ENCODE measurements around the gene MYOM1. TPM values are rescaled to one million over a fixed set of nuclear protein-coding genes. Genes with fewer than 3 reads are reported as not detected.

The MYOM1 gene
- total and polyA plus RNA-seq, 12 donors: 94.4 to 1,558 (median 870) TPM

GRCh38 chr18:3252843-3253242 lies 33.1 kb upstream of the MYOM1 start:
- Histone ChIP-seq H3K9me3 (no peaks in the 10 kb centered on the region), H3K27ac (peak overlapping the region; percentile 40 to 100 (median 99)), H3K36me3 (peaks cover 0 to 72% (median 45%) of the 10 kb centered on the region in 9 donors), H3K4me3 (peak overlapping the region; percentile 8 to 95 (median 52)), H3K27me3 (no peaks in the 10 kb centered on the region), H3K4me1 (peaks cover 0 to 91% (median 61%) of the 10 kb centered on the region in 9 donors)
- WGBS, 2 donors: 61 to 72% methylated on average over 1 of the region's 1 CpG
- ATAC-seq: no peak
- no peak for DNase-seq
- TF ChIP-seq CTCF (IDR thresholded peaks at IDR 0.05): no peak
- intact Hi-C loops (cut with DNase I): no loop called here

- peak overlapping the region in 9 of 10 donors; percentile 14 to 95 (median 52) for H3K4me3 ChIP-seq
- intact Hi-C loops (cut with DNase I): no loop called here
- H3K36me3 ChIP-seq: peaks cover 0 to 63% (median 35%) of the 10 kb centered on the region in 9 donors
- peaks cover 0 to 82% (median 54%) of the 10 kb centered on the region in 9 donors for H3K4me1 ChIP-seq
- no peaks in the 10 kb centered on the region for H3K27me3 ChIP-seq
- H3K9me3 ChIP-seq: no peaks in the 10 kb centered on the region
- peak in 5 of 8 donors; percentile 1 to 26 (median 10) for ATAC-seq
- 21 to 29% methylated on average over 3 of the region's 3 CpGs for WGBS, 2 donors
- TF ChIP-seq CTCF (IDR thresholded peaks at IDR 0.05): no peak
- H3K27ac ChIP-seq: peak overlapping the region; percentile 40 to 100 (median 99)
- DNase-seq: no peak
Observed at GRCh38 chr18:3251963-3252277, 32.2 kb upstream of the MYOM1 start.

- no peaks in the 10 kb centered on the region for H3K27me3 ChIP-seq
- no peaks in the 10 kb centered on the region for H3K9me3 ChIP-seq
- H3K27ac ChIP-seq: peak overlapping the region; percentile 98 to 100 (median 99)
- ATAC-seq (peak in 3 of 8 donors; percentile 9 to 25 (median 11)), DNase-seq (peak in 1 of 2 donors; percentile 30)
- H3K36me3 ChIP-seq: peaks cover 0 to 58% (median 32%) of the 10 kb centered on the region in 9 donors
- intact Hi-C loops (cut with DNase I): no loop called here
- H3K4me1 ChIP-seq: peaks cover 0 to 80% (median 51%) of the 10 kb centered on the region in 9 donors
- TF ChIP-seq CTCF (IDR thresholded peaks at IDR 0.05): no peak
- H3K4me3 ChIP-seq: peak overlapping the region in 8 of 10 donors; percentile 1 to 95 (median 66)
- WGBS, 2 donors: 19 to 23% methylated on average over 8 of the region's 8 CpGs
Observed at GRCh38 chr18:3251249-3251962, 31.6 kb upstream of the MYOM1 start.

- 16 to 19% methylated on average over 6 of the region's 6 CpGs for WGBS, 2 donors
- Histone ChIP-seq H3K4me1 (peaks cover 0 to 79% (median 48%) of the 10 kb centered on the region in 9 donors), H3K9me3 (no peaks in the 10 kb centered on the region), H3K4me3 (peak overlapping the region in 8 of 10 donors; percentile 10 to 95 (median 90)), H3K36me3 (peaks cover 0 to 49% (median 23%) of the 10 kb centered on the region in 9 donors), H3K27ac (peak overlapping the region; percentile 98 to 100 (median 99)), H3K27me3 (no peaks in the 10 kb centered on the region)
- intact Hi-C loops (cut with DNase I): no loop called here
- ATAC-seq (peak in 1 of 8 donors; percentile 4), DNase-seq (no peak)
- no peak for TF ChIP-seq CTCF (IDR thresholded peaks at IDR 0.05)
Observed at GRCh38 chr18:3250237-3251107, 30.7 kb upstream of the MYOM1 start.
